HEK293T (cell line): ENCODE measurements around the gene EVC2.

Experiments
- CTCF ChIA-PET: fragments of 350-600 bp; formaldehyde crosslinking; extraction: SDS; loops from one replicate; lab custom pipeline; 2021; ENCODE audit warnings: antibody characterized with exemption, inconsistent platforms; lab: Yijun Ruan, JAX
- POLR2A ChIA-PET: fragments of 350-600 bp; formaldehyde crosslinking; extraction: SDS; loops from one replicate; lab custom pipeline; 2020; ENCODE audit warnings: antibody characterized with exemption, inconsistent platforms; lab: Yijun Ruan, JAX
- DNase-seq: peaks from one replicate; pipeline ENCODE4 v3.0.0; 2012; ENCODE audit warnings: mixed read lengths; ENCODE audit errors: extremely low spot score
- ARNT ChIP-seq: fragments of 450-650 bp; IDR thresholded peaks from 2 replicates; pipeline ENCODE4 v1.6.1; 2017; ENCODE audit warnings: mild to moderate bottlenecking
- BHLHE40 ChIP-seq: fragments of 450-650 bp; IDR thresholded peaks from 2 replicates; pipeline ENCODE4 v1.6.1; 2016; ENCODE audit warnings: mild to moderate bottlenecking, moderate library complexity, borderline replicate concordance
- CTBP1 ChIP-seq: fragments of 450-650 bp; IDR thresholded peaks from 2 replicates; pipeline ENCODE4 v1.6.1; 2016; ENCODE audit warnings: borderline replicate concordance
- ELF4 ChIP-seq: fragments of 450-650 bp; IDR thresholded peaks from 2 replicates; pipeline ENCODE4 v1.6.1; 2017; ENCODE audit warnings: antibody characterized with exemption
- FOXA1 ChIP-seq: fragments of 450-650 bp; IDR thresholded peaks from 2 replicates; pipeline ENCODE4 v1.6.1; 2016; ENCODE audit warnings: mild to moderate bottlenecking
- FOXK2 ChIP-seq: fragments of 450-650 bp; IDR thresholded peaks from 2 replicates; pipeline ENCODE4 v1.6.1; 2016; ENCODE audit warnings: mild to moderate bottlenecking
- FOXM1 ChIP-seq: fragments of 450-650 bp; IDR thresholded peaks from 2 replicates; pipeline ENCODE4 v1.6.1; 2017; ENCODE audit warnings: mild to moderate bottlenecking, borderline replicate concordance
- HDGF ChIP-seq: fragments of 450-650 bp; IDR thresholded peaks from 2 replicates; pipeline ENCODE4 v1.6.1; 2017; ENCODE audit warnings: antibody characterized with exemption, borderline replicate concordance
- L3MBTL2 ChIP-seq: fragments of 450-650 bp; conservative IDR thresholded peaks from 2 replicates; pipeline ENCODE4 v1.6.1; 2016; ENCODE audit warnings: mild to moderate bottlenecking
- LEF1 ChIP-seq: fragments of 450-650 bp; IDR thresholded peaks from 2 replicates; pipeline ENCODE4 v1.6.1; 2017; ENCODE audit warnings: mild to moderate bottlenecking, borderline replicate concordance
- NFRKB ChIP-seq: fragments of 450-650 bp; IDR thresholded peaks from 2 replicates; pipeline ENCODE4 v1.6.1; 2016; ENCODE audit warnings: mild to moderate bottlenecking, moderate library complexity
- PKNOX1 ChIP-seq: fragments of 450-650 bp; IDR thresholded peaks from 2 replicates; pipeline ENCODE4 v1.6.1; 2016
- SP1 ChIP-seq: fragments of 450-650 bp; IDR thresholded peaks from 2 replicates; pipeline ENCODE4 v1.6.1; 2017
- SUZ12 ChIP-seq: fragments of 450-650 bp; IDR thresholded peaks from 2 replicates; pipeline ENCODE4 v1.6.1; 2016; ENCODE audit warnings: mild to moderate bottlenecking
- TARDBP ChIP-seq: fragments of 450-650 bp; IDR thresholded peaks from 2 replicates; pipeline ENCODE4 v1.6.1; 2016
- ZNF384 ChIP-seq: fragments of 450-650 bp; IDR thresholded peaks from 2 replicates; pipeline ENCODE4 v1.6.1; 2016

Gene EVC2

DNA sequence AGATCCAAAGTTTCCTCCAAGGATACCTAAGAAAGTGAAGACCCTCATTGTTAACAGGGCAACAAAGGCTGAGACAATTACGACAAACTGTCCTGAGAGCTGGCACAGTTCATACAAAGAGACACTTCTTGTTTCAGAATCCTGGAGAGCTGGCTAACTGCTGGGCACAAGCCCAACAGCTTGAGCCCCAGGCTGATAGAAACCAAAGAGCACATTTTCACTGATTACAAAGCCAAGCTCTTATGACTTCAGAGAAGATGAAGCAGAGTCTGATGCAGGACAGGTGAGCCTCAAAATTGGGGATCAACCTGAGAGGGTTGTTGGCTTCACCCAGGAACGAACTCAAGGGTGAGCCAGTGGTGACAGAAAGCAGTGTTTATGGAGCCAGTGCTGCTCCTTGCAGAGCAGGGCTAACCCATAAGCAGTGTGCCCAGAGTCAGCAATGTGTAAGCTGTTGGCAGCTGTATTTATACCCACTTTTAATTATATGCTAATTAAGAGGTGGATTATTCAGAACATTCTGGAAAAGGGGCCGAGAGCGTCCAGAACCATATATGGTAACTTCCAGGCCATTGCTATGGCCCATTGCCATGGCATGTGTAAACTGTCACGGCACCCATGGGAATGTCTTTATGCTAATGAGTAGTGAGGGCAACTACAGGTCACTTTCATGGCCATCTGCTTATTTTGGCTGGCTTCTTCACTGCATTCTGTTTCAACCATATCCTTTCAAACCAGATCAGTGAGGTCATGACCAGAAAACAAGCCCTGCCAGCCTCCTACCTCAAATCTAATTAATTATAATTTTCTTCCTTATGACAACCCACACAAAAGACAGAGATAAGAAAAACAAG, 183.7 kb downstream of the EVC2 start:
- CTCF ChIA-PET: interaction anchor here (0.6 kb wide), 1 partner anchor 16 kb away, joined by 4 read pairs; no protein-coding TSS in a partner anchor

DNA sequence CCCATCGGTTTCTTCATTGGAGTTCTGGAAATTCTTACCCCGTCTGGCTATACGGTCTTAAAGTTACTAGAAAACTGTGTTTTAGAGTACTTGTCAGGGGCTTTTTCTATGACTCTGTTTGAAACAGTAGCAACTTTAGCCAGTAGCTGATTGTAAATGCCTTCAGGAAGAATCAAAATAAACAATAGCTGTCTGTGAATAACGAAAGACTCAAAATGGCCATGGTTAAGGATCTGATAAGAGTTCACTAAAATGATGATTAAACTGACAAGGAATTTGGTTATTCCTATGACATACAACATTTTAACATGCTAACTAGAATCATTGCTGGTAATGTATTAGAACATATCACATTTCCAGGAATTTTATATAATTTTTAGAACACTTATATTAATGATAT, 191.0 kb downstream of the EVC2 start:
- DNase-seq: no peak
- ChIA-PET POLR2A (no interaction called here), CTCF (no interaction called here)
- no peak for TF ChIP-seq ZNF384
- no peak for TF ChIP-seq ELF4
- no peak for TF ChIP-seq CTBP1
- TF ChIP-seq FOXA1: no peak
- TF ChIP-seq FOXM1: no peak
- no peak for TF ChIP-seq LEF1
- TF ChIP-seq BHLHE40: no peak
- no peak for TF ChIP-seq SUZ12
- no peak for TF ChIP-seq TARDBP
- TF ChIP-seq SP1: no peak
- TF ChIP-seq ARNT: no peak
- TF ChIP-seq PKNOX1: no peak
- no peak for TF ChIP-seq L3MBTL2
- TF ChIP-seq FOXK2: no peak
- no peak for TF ChIP-seq NFRKB
- TF ChIP-seq HDGF: no peak

More for the DNA sequence above, 183.7 kb downstream of the EVC2 start:
- DNase-seq: no peak
- TF ChIP-seq SUZ12 (no peak), LEF1 (no peak), FOXM1 (no peak), TARDBP (no peak)
- POLR2A ChIA-PET: no interaction called here

GRCh38 chr4:5515646-5516045, 192.7 kb downstream of the EVC2 start:
- ChIA-PET POLR2A (no interaction called here), CTCF (interaction anchor here (0.6 to 1.3 kb wide), 3 partner anchors 56 to 315 kb away, joined by 3 to 4 read pairs (median 3); no protein-coding TSS in a partner anchor)
- TF ChIP-seq BHLHE40 (no peak), ELF4 (no peak), CTBP1 (no peak), SP1 (no peak), FOXA1 (no peak), ZNF384 (no peak), HDGF (no peak), FOXM1 (no peak), L3MBTL2 (no peak), LEF1 (no peak), NFRKB (no peak), SUZ12 (no peak), ARNT (no peak), PKNOX1 (no peak), FOXK2 (no peak)
- DNase-seq: no peak
